ENCODE data around the gene ATM. TPM values are rescaled to one million over a fixed set of nuclear protein-coding genes. Genes with fewer than 3 reads are reported as not detected.
"Not testable (repeated sequence)": the region's sequence is repeated elsewhere in the genome, so short reads cannot be mapped to it uniquely, and the experiment has no call there.

The ATM gene
- total RNA-seq, 1 donor from 2014 or later, result 78.4 TPM

DNA sequence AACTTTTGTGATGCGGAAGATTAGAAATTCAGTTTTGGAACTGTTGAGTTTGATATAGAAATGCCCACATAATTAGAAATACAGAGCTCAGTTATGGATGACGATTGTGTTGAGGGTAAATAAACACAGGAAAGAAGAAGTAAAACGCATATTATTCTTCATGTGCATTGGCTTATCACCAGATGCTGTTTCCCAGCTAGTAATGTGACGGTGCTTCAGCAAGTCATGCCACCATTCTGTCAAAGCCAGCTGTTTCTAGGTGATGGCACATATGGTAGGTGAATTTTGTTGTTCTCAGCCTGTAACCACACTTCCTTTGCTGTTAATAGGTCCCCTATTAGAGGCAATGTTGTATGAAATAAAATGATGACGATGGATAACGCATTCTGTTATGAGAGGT, 175.6 kb downstream of the ATM start:
- DNase-seq (ENCODE audit: extremely low spot score, unreplicated experiment), result no peak
- no peaks in the 10 kb centered on the region for H3K27me3 Mint-ChIP-seq
- no peak overlapping the region for H3K4me3 Mint-ChIP-seq
- H3K36me3 Mint-ChIP-seq, result no peaks in the 10 kb centered on the region
- no peaks in the 10 kb centered on the region for H3K9me3 Mint-ChIP-seq
- no peak for TF ChIP-seq CTCF (conservative IDR thresholded peaks at IDR 0.05)
- no peak overlapping the region for H3K27ac Mint-ChIP-seq
- peaks cover 7% of the 10 kb centered on the region for H3K4me1 Mint-ChIP-seq (ENCODE audit: unreplicated experiment)

DNA sequence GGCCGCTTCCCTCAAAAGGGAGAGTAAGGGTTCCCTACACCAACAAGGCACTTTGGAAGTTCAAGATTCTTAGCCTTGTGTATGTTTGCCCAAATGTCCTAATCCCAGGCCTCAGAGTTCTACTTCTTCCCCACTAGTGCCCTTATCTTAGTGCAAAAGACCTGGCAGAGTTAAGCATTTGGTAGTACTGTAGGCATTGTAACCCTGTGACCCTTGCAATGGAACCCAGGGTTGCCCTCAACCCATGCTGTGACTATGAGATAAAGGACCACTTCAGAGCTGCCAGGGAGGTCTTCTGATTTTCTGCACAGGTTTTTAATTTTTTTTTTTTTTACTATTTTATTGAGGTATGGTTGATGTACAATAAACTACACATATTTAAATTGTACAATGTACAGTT, 179.4 kb downstream of the ATM start:
- TF ChIP-seq CTCF (conservative IDR thresholded peaks at IDR 0.05), result no peak
- Mint-ChIP-seq H3K27me3 (no peaks in the 10 kb centered on the region), H3K9me3 (no peaks in the 10 kb centered on the region), H3K36me3 (no peaks in the 10 kb centered on the region), H3K4me1 (ENCODE audit: unreplicated experiment) (peaks cover 7% of the 10 kb centered on the region), H3K27ac (no peak overlapping the region), H3K4me3 (no peak overlapping the region)
- no peak for DNase-seq (ENCODE audit: extremely low spot score, unreplicated experiment)

DNA sequence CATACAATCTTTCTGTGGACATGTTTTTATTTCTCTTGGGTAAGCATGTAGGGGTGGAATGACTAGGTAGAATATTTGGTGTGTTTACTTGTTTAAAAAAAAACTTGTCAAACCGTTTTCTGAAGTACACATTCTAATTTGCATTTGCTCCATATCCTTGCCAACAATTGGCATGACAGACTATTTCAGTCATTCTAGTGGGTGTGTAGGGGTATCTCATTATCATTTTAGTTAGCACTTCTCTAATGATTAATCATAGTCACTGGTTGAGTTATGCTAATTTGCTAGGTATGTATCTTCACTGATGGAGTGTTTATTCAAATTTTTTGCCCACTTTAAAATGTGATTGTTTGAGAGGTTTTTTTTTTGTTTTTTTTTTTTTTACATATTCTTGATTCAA, 180.2 kb downstream of the ATM start:
- H3K36me3 Mint-ChIP-seq, result no peaks in the 10 kb centered on the region
- peaks cover 7% of the 10 kb centered on the region for H3K4me1 Mint-ChIP-seq (ENCODE audit: unreplicated experiment)
- DNase-seq (ENCODE audit: extremely low spot score, unreplicated experiment), result no peak
- H3K9me3 Mint-ChIP-seq, result no peaks in the 10 kb centered on the region
- H3K27ac Mint-ChIP-seq, result no peak overlapping the region
- no peak for TF ChIP-seq CTCF (conservative IDR thresholded peaks at IDR 0.05)
- no peak overlapping the region for H3K4me3 Mint-ChIP-seq
- H3K27me3 Mint-ChIP-seq, result no peaks in the 10 kb centered on the region

DNA sequence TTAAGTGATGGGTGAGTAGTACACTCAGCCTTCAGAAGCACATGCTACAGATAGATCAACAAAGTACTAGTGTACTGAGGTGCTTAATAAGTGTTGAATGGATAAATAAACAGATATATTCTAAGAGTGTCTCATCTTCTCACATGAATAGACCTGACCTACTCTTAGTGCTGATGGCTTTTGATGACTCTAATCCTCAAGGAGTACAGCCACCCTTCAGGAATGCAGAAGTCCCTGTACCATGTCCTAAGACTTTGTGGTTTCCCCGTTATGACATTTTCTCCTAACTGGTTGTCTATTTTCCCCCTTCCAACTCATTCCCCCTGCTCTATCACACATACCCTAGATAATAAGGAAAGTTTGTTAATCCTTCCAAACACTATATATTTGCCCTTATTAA, 182.8 kb downstream of the ATM start:
- H3K9me3 Mint-ChIP-seq, result no peaks in the 10 kb centered on the region
- no peaks in the 10 kb centered on the region for H3K27me3 Mint-ChIP-seq
- H3K4me1 Mint-ChIP-seq (ENCODE audit: unreplicated experiment), result peaks cover 7% of the 10 kb centered on the region
- H3K36me3 Mint-ChIP-seq, result no peaks in the 10 kb centered on the region
- no peak overlapping the region for H3K4me3 Mint-ChIP-seq
- TF ChIP-seq CTCF (conservative IDR thresholded peaks at IDR 0.05), result no peak
- no peak for DNase-seq (ENCODE audit: extremely low spot score, unreplicated experiment)
- no peak overlapping the region for H3K27ac Mint-ChIP-seq

DNA sequence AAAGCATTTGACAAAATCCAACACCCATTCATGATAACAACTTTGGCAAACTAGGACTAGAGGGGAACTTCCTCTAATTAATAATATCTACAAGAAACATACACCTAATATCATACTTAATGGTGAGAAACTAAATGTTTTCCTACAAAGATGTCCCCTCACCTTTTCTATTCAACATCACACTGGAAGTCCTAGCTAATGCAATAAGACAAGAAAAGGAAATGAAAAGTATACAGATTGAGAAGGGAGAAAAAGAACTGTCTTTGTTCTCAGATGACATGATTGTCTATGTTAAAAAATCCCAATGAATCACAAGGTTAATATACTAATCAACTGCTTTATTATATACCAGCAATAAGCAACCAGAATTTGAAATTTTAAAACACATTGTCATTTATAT, 192.1 kb downstream of the ATM start:
- H3K4me3 Mint-ChIP-seq, result no peak overlapping the region
- DNase-seq (ENCODE audit: extremely low spot score, unreplicated experiment), result no peak
- no peaks in the 10 kb centered on the region for H3K4me1 Mint-ChIP-seq (ENCODE audit: unreplicated experiment)
- no peak for TF ChIP-seq CTCF (conservative IDR thresholded peaks at IDR 0.05)
- H3K27me3 Mint-ChIP-seq, result no peaks in the 10 kb centered on the region
- H3K27ac Mint-ChIP-seq, result no peak overlapping the region
- no peaks in the 10 kb centered on the region for H3K9me3 Mint-ChIP-seq
- H3K36me3 Mint-ChIP-seq, result no peaks in the 10 kb centered on the region

GRCh38 chr11:108417551-108417950, 194.7 kb downstream of the ATM start:
- H3K27me3 Mint-ChIP-seq; H3K36me3 Mint-ChIP-seq; H3K27ac Mint-ChIP-seq; H3K4me1 Mint-ChIP-seq (ENCODE audit: unreplicated experiment); H3K4me3 Mint-ChIP-seq; DNase-seq (ENCODE audit: extremely low spot score, unreplicated experiment); H3K9me3 Mint-ChIP-seq: not testable (repeated sequence)

Other genes with a start within 250 kb of the ATM start
- gene CUL5, start 214.2 kb upstream of the ATM start, total RNA-seq (ENCODE audit: low replicate concordance), result 32.6 and 37.9 TPM in 2 replicates
- 35.5 and 52.6 TPM in 2 replicates for gene ACAT1, start 101.5 kb upstream of the ATM start, total RNA-seq (ENCODE audit: low replicate concordance)
- gene NPAT, start 429 bp upstream of the ATM start, total RNA-seq (ENCODE audit: low replicate concordance), result 14.0 and 17.8 TPM in 2 replicates
- 0.70 and 1.0 TPM in 2 replicates for gene C11orf65, start 244.5 kb downstream of the ATM start, total RNA-seq (ENCODE audit: low replicate concordance)

Data from type B pancreatic cell (in vitro differentiated cells).